OCI-LY7 (cell line): ENCODE measurements around the gene APOA1. TPM values are rescaled to one million over a fixed set of nuclear protein-coding genes. Genes with fewer than 3 reads are reported as not detected.

Experiments
- BruUV-seq: library from RNA; stranded (reverse); fragments of 400-500 nt; replicated peaks from 2 replicates; lab custom pipeline; 2021; lab: Mats Ljungman, UMichigan
- CTCF ChIA-PET: fragments of 300-600 bp; sonication (Branson Sonifier 250); formaldehyde crosslinking; loops from one replicate; lab custom pipeline; 2022; ENCODE audit warnings: antibody characterized with exemption; ENCODE audit not compliant: unreplicated experiment; lab: Charles Lee
- POLR2A ChIA-PET: fragments of 300-600 bp; sonication (Branson Sonifier 250); formaldehyde crosslinking; loops from one replicate; lab custom pipeline; 2022; ENCODE audit warnings: antibody characterized with exemption; lab: Charles Lee
- DNase-seq: peaks from one replicate; pipeline ENCODE4 v3.0.0-alpha.2; 2015; ENCODE audit warnings: low spot score
- H2AFZ ChIP-seq: fragments of 200-600 bp; sonication (generic), shearing (Covaris generic); 2 replicates; pipeline ENCODE4 v1.6.1; 2014; ENCODE audit warnings: mild to moderate bottlenecking, antibody characterized with exemption, low read length, moderate library complexity
- H3K27ac ChIP-seq: fragments of 200-600 bp; sonication (generic); 2 replicates; pipeline ENCODE4 v1.5.1; 2014; ENCODE audit warnings: mixed run types, low read depth, mild to moderate bottlenecking, moderate library complexity, low read length, inconsistent platforms; ENCODE audit not compliant: poor library complexity, severe bottlenecking
- H3K36me3 ChIP-seq: fragments of 200-600 bp; sonication (generic); 2 replicates; pipeline ENCODE4 v1.6.1; 2014; ENCODE audit warnings: mild to moderate bottlenecking, antibody characterized with exemption, low read length, moderate library complexity, mixed read lengths; ENCODE audit not compliant: insufficient read depth
- H3K4me1 ChIP-seq: fragments of 200-600 bp; sonication (generic); 2 replicates; pipeline ENCODE4 v1.5.1; 2014; ENCODE audit warnings: mild to moderate bottlenecking, low read length; ENCODE audit not compliant: insufficient read depth, poor library complexity, severe bottlenecking
- H3K4me2 ChIP-seq: fragments of 200-600 bp; sonication (generic); 2 replicates; pipeline ENCODE4 v1.6.1; 2014; ENCODE audit warnings: mild to moderate bottlenecking, low read length
- H3K4me3 ChIP-seq: fragments of 200-600 bp; sonication (generic); 2 replicates; pipeline ENCODE4 v1.5.1; 2014; ENCODE audit warnings: mild to moderate bottlenecking, low read depth, low read length; ENCODE audit not compliant: poor library complexity, severe bottlenecking
- H3K79me2 ChIP-seq: fragments of 200-600 bp; sonication (generic); 2 replicates; pipeline ENCODE4 v1.6.1; 2016; ENCODE audit warnings: low read depth, mild to moderate bottlenecking, low read length, moderate library complexity, mixed read lengths; ENCODE audit not compliant: insufficient read depth
- H3K9me2 ChIP-seq: fragments of 200-600 bp; sonication (generic); 2 replicates; pipeline ENCODE4 v1.6.1; 2016; ENCODE audit warnings: mild to moderate bottlenecking, low read length, mixed read lengths; ENCODE audit not compliant: insufficient read depth
- H3K9me3 ChIP-seq: fragments of 200-600 bp; sonication (generic); 2 replicates; pipeline ENCODE4 v1.6.1; 2014; ENCODE audit warnings: mild to moderate bottlenecking, mixed run types, low read length, mixed read lengths
- H4K20me1 ChIP-seq: fragments of 200-600 bp; sonication (generic); 2 replicates; pipeline ENCODE4 v1.6.1; 2014; ENCODE audit warnings: mild to moderate bottlenecking, antibody characterized with exemption, low read length, moderate library complexity, mixed read lengths; ENCODE audit not compliant: insufficient read depth
- CTCF ChIP-seq: fragments of 200-600 bp; sonication (generic); conservative IDR thresholded peaks from 2 replicates; pipeline ENCODE4 v1.5.1; 2014; ENCODE audit warnings: mild to moderate bottlenecking, antibody characterized with exemption, low read length, moderate library complexity, mixed read lengths
- EZH2phosphoT487 ChIP-seq: fragments of 200-600 bp; sonication (generic); IDR thresholded peaks from 2 replicates; pipeline ENCODE4 v1.6.1; 2018; ENCODE audit warnings: low read depth, borderline replicate concordance, mild to moderate bottlenecking, mixed run types, antibody characterized with exemption, low read length, moderate library complexity, mixed read lengths
- intact Hi-C: fragments of 100-400 bp; cut with micrococcal nuclease; formaldehyde crosslinking; loops from one replicate; pipeline ENCODE4 v1.10.0; 2022; ENCODE audit not compliant: unreplicated experiment
- total RNA-seq, 2 experiments: library from RNA; depleted of rRNA in 1 of 2; stranded (reverse); fragments of >200 nt in 1 of 2; shearing (Covaris generic) in 1 of 2; gene quantifications; 2 replicates each; pipeline ENCODE4 v1.2.3, GENCODE V29; 2014 to 2022

The APOA1 gene
- total RNA-seq, 2 experiments from 2014 or later: 0.22 TPM; not detected in 1

- Histone ChIP-seq H3K4me3 (no peak within 1 kb of the TSS), H4K20me1 (no peaks in the 10 kb centered on the region), H3K9me2 (no peaks in the 10 kb centered on the region), H3K4me1 (no peaks in the 10 kb centered on the region), H3K4me2 (no peak within 1 kb of the TSS), H3K27ac (no peak within 1 kb of the TSS), H3K9me3 (no peaks in the 10 kb centered on the region), H3K36me3 (no peaks in the 10 kb centered on the region), H3K79me2 (no peaks in the 10 kb centered on the region), H2AFZ (no peak within 1 kb of the TSS)
- TF ChIP-seq CTCF (no peak), EZH2phosphoT487 (no peak)
- ChIA-PET CTCF (no interaction called here), POLR2A (interaction anchor here (0.6 to 1.6 kb wide), 2 partner anchors 12 to 146 kb away, joined by 4 read pairs; no protein-coding TSS in a partner anchor)
- intact Hi-C loops: no loop called here
- DNase-seq: no peak
- no TSS peak for BruUV-seq
Measured at GRCh38 chr11:116823031-116823843, 14.2 kb downstream of the APOA1 start, which contains the start of gene APOA4. Gene APOA4 (minus strand): TSS chr11:116823304. CDS start chr11:116823191, 113 bp downstream.

GRCh38 chr11:116822575-116822974 lies 14.8 kb downstream of the APOA1 start:
- no peaks in the 10 kb centered on the region for H4K20me1 ChIP-seq
- BruUV-seq: no TSS peak
- ChIA-PET POLR2A (interaction anchor here (0.6 to 1.6 kb wide), 2 partner anchors 13 to 145 kb away, joined by 4 read pairs; no protein-coding TSS in a partner anchor), CTCF (no interaction called here)
- H3K4me3 ChIP-seq: no peak overlapping the region
- intact Hi-C loops: no loop called here
- H3K9me2 ChIP-seq: no peaks in the 10 kb centered on the region
- no peaks in the 10 kb centered on the region for H3K4me1 ChIP-seq
- H3K4me2 ChIP-seq: no peak overlapping the region
- no peaks in the 10 kb centered on the region for H3K36me3 ChIP-seq
- no peak for DNase-seq
- no peaks in the 10 kb centered on the region for H3K79me2 ChIP-seq
- no peak overlapping the region for H3K27ac ChIP-seq
- H3K9me3 ChIP-seq: no peaks in the 10 kb centered on the region
- TF ChIP-seq CTCF (no peak), EZH2phosphoT487 (no peak)
- no peak overlapping the region for H2AFZ ChIP-seq
